ENCODE data around the gene FBXO34. TPM values are rescaled to one million over a fixed set of nuclear protein-coding genes. Genes with fewer than 3 reads are reported as not detected.

The FBXO34 gene, protein sequence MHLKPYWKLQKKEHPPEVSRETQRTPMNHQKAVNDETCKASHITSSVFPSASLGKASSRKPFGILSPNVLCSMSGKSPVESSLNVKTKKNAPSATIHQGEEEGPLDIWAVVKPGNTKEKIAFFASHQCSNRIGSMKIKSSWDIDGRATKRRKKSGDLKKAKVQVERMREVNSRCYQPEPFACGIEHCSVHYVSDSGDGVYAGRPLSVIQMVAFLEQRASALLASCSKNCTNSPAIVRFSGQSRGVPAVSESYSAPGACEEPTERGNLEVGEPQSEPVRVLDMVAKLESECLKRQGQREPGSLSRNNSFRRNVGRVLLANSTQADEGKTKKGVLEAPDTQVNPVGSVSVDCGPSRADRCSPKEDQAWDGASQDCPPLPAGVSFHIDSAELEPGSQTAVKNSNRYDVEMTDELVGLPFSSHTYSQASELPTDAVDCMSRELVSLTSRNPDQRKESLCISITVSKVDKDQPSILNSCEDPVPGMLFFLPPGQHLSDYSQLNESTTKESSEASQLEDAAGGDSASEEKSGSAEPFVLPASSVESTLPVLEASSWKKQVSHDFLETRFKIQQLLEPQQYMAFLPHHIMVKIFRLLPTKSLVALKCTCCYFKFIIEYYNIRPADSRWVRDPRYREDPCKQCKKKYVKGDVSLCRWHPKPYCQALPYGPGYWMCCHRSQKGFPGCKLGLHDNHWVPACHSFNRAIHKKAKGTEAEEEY
- total RNA-seq (2022): 12.0 and 13.7 TPM in 2 replicates
- percentile 72 among the genes with signal in this experiment for Bru-seq, nascent RNA
- percentile 69 among the genes with signal in this experiment for BruChase-seq, experiment 1, labeled RNA remaining after a 6-hour chase
- BruChase-seq, experiment 2, labeled RNA remaining after a 2-hour chase: percentile 74 among the genes with signal in this experiment
- long read RNA-seq, transcript FBXO34-201 (2 exons, 3,464 nt): major isoform, 28 of 33 reads
- long read RNA-seq, partial matches to known transcripts: 0 of 33 reads
- long read RNA-seq, other reads (novel, unspliced or antisense): 4 of 33 reads

- BruUV-seq (replicated peaks): TSS peak; percentile 53
- ChIA-PET CTCF (interaction anchor here (0.6 to 3.5 kb wide), 61 partner anchors 8 to 1972 kb away, joined by 3 to 36 read pairs (median 4); partner anchors contain the start of gene DLGAP5), POLR2A (interaction anchor here (0.6 to 4.1 kb wide), 22 partner anchors 9 to 194 kb away, joined by 3 to 37 read pairs (median 3); partner anchors contain the start of gene LGALS3)
- peak; percentile 99 for DNase-seq (ENCODE audit: unreplicated experiment)
- TF ChIP-seq CTCF (IDR thresholded peaks at IDR 0.05; ENCODE audit: unreplicated experiment): peak; percentile 98
- intact Hi-C loops (cut with micrococcal nuclease): loop anchor here (1.0 to 5.0 kb wide), 5 partner anchors 59 to 1203 kb away; partner anchors contain the start of gene ATG14
- H3K36me3 Mint-ChIP-seq (ENCODE audit: insufficient read depth, unreplicated experiment): no peaks in the 10 kb centered on the region
- peak within 1 kb of the TSS; percentile 92 for H3K27ac Mint-ChIP-seq (ENCODE audit: low read depth, unreplicated experiment)
- H3K9me3 Mint-ChIP-seq (ENCODE audit: unreplicated experiment): no peaks in the 10 kb centered on the region
- no peaks in the 10 kb centered on the region for H3K27me3 Mint-ChIP-seq (ENCODE audit: insufficient read depth, unreplicated experiment)
- peak within 1 kb of the TSS; percentile 82 for H3K4me3 Mint-ChIP-seq (ENCODE audit: unreplicated experiment)
- peaks cover 26% of the 10 kb centered on the region for H3K4me1 Mint-ChIP-seq (ENCODE audit: insufficient read depth, unreplicated experiment)
Measured at GRCh38 chr14:55270832-55271571, at the start of gene FBXO34. FBXO34 (plus strand) TSS chr14:55271421; CDS start chr14:55350391, 78,970 bp downstream.

DNA sequence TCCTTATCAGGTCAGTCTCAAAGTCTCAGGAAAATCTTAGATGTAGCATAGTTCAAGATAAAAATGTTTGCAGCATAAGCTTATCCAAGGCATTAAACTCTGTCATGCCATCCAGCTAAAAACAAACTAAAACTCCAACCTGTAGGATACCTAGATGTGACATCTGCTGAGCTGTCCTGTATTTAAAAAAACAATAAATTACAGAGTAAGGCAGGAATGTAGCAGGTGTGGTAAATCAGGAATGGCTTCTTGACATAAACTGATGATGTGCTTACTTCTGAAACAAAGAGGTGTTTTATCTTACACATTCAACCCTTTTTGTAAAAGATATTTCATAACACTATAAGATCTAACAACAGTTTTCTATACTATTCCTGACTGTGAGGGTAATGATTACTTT lies 49.3 kb upstream of the FBXO34 start:
- H3K36me3 Mint-ChIP-seq (ENCODE audit: insufficient read depth, unreplicated experiment): no peaks in the 10 kb centered on the region
- DNase-seq (ENCODE audit: unreplicated experiment): no peak
- intact Hi-C loops (cut with micrococcal nuclease): no loop called here
- peaks cover 6% of the 10 kb centered on the region for H3K4me1 Mint-ChIP-seq (ENCODE audit: insufficient read depth, unreplicated experiment)
- no peak for TF ChIP-seq CTCF (IDR thresholded peaks at IDR 0.05; ENCODE audit: unreplicated experiment)
- no peak overlapping the region for H3K4me3 Mint-ChIP-seq (ENCODE audit: unreplicated experiment)
- ChIA-PET CTCF (interaction anchor here (2.0 kb wide), 1 partner anchor 49 kb away, joined by 5 read pairs; no protein-coding TSS in a partner anchor), POLR2A (interaction anchor here (0.6 kb wide), 1 partner anchor 115 kb away, joined by 3 read pairs; no protein-coding TSS in a partner anchor)
- H3K27me3 Mint-ChIP-seq (ENCODE audit: insufficient read depth, unreplicated experiment): no peaks in the 10 kb centered on the region
- no peaks in the 10 kb centered on the region for H3K9me3 Mint-ChIP-seq (ENCODE audit: unreplicated experiment)
- no TSS peak for BruUV-seq (replicated peaks)
- H3K27ac Mint-ChIP-seq (ENCODE audit: low read depth, unreplicated experiment): no peak overlapping the region

DNA sequence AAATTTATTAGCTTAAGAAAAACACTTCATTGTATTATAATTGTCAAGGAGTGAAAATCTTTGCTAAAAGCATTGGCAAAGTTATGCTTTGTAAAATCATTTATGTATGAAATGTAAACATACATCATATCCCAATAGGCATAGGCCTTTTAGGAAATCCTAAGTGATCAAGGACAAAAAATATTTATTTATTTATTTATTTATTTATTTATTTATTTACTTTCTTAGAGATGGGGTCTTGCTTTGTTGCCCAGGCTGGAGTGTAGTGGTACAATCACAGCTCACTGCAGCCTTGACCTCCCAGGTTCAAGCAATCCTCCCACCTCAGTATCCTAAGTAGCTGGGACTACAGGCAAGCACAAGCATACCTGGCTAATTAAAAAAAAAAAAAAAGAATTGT lies 47.9 kb upstream of the FBXO34 start:
- H3K36me3 Mint-ChIP-seq (ENCODE audit: insufficient read depth, unreplicated experiment): no peaks in the 10 kb centered on the region
- H3K27ac Mint-ChIP-seq (ENCODE audit: low read depth, unreplicated experiment): no peak overlapping the region
- BruUV-seq (replicated peaks): no TSS peak
- no peaks in the 10 kb centered on the region for H3K27me3 Mint-ChIP-seq (ENCODE audit: insufficient read depth, unreplicated experiment)
- intact Hi-C loops (cut with micrococcal nuclease): no loop called here
- H3K4me1 Mint-ChIP-seq (ENCODE audit: insufficient read depth, unreplicated experiment): peaks cover 6% of the 10 kb centered on the region
- CTCF ChIA-PET: interaction anchor here (0.8 to 2.0 kb wide), 4 partner anchors 10 to 206 kb away, joined by 3 to 5 read pairs (median 4); no protein-coding TSS in a partner anchor
- H3K9me3 Mint-ChIP-seq (ENCODE audit: unreplicated experiment): no peaks in the 10 kb centered on the region
- no peak for TF ChIP-seq CTCF (IDR thresholded peaks at IDR 0.05; ENCODE audit: unreplicated experiment)
- DNase-seq (ENCODE audit: unreplicated experiment): no peak
- no peak overlapping the region for H3K4me3 Mint-ChIP-seq (ENCODE audit: unreplicated experiment)
- POLR2A ChIA-PET: interaction anchor here (0.7 to 0.8 kb wide), 2 partner anchors 13 to 158 kb away, joined by 3 to 5 read pairs; no protein-coding TSS in a partner anchor

All from MCF 10A (cell line).